HCT116 (cell line): Measurements from ENCODE around the gene TCFL5. TPM values are rescaled to one million over a fixed set of nuclear protein-coding genes. Genes with fewer than 3 reads are reported as not detected.
A peak's percentile ranks its signal among the peaks of the same experiment; 100 is the strongest.

Source experiments
- ATAC-seq: fragments of 200-7000 bp; cut with Tn5 transposase; 2 replicates; pipeline ENCODE4 v1.9.1; 2020; ENCODE audit warnings: mild to moderate bottlenecking, moderate library complexity
- BruUV-seq: library from RNA; stranded (reverse); fragments of 400-500 nt; replicated peaks from 2 replicates; lab custom pipeline; 2021; lab: Mats Ljungman, UMichigan
- CTCF ChIA-PET: fragments of 300-600 bp; sonication (Branson Sonifier 250); formaldehyde crosslinking; loops from one replicate; lab custom pipeline; 2021; ENCODE audit warnings: antibody characterized with exemption; lab: Charles Lee
- POLR2A ChIA-PET: fragments of 300-600, 350-600 bp; sonication (Branson Sonifier 250); formaldehyde crosslinking; loops from one replicate; lab custom pipeline; 2021; ENCODE audit warnings: antibody characterized with exemption; lab: Charles Lee
- RAD21 ChIA-PET, 2 experiments: fragments of 300-600 bp; sonication (Branson Sonifier 250); formaldehyde crosslinking; loops; one replicate each; lab custom pipeline; 2023; ENCODE audit warnings: low total read pairs in 2 of 2; ENCODE audit not compliant: uncharacterized antibody in 2 of 2, unreplicated experiment in 2 of 2, low non-redundant PET in 1 of 2; lab: Charles Lee
- DNase-seq: peaks from one replicate; pipeline ENCODE4 v3.0.0-alpha.2; 2010; ENCODE audit warnings: low read depth, low spot score
- H2AFZ ChIP-seq: fragments of 200-600 bp; shearing (Covaris generic), sonication (generic); 2 replicates; pipeline ENCODE4 v1.6.1; 2017; ENCODE audit warnings: low read depth, mixed run types, mixed read lengths, antibody characterized with exemption, low read length; ENCODE audit not compliant: poor library complexity, severe bottlenecking
- H3K27ac ChIP-seq: 2 replicates; pipeline ENCODE4 v1.5.1; 2012; ENCODE audit warnings: low read depth, low read length
- H3K27me3 ChIP-seq: fragments of 200-600 bp; sonication (generic); 2 replicates; pipeline ENCODE4 v1.6.1; 2016; ENCODE audit warnings: mixed run types, low read length, mixed read lengths; ENCODE audit not compliant: insufficient read depth
- H3K36me3 ChIP-seq, 2 experiments: fragments of 200-500 bp in 1 of 2; fragments of 200-600 bp in 1 of 2; sonication (Bioruptor generic) in 1 of 2; sonication (generic) in 1 of 2; 2 replicates each; pipeline versions ENCODE4 v1.5.1 to v1.6.1; 2014 to 2016; ENCODE audit warnings: low read length in 2 of 2, inconsistent platforms in 1 of 2, mixed read lengths in 1 of 2, mixed run types in 1 of 2; ENCODE audit not compliant: insufficient read depth in 2 of 2, control insufficient read depth in 1 of 2
- H3K4me1 ChIP-seq, 2 experiments: fragments of 200-600 bp in 1 of 2; sonication (generic) in 1 of 2; 2 replicates each; pipeline versions ENCODE4 v1.5.1 to v1.6.1; 2012 to 2017; ENCODE audit warnings: low read length in 2 of 2, inconsistent platforms in 1 of 2, mild to moderate bottlenecking in 1 of 2, mixed read lengths in 1 of 2, mixed run types in 1 of 2, moderate library complexity in 1 of 2; ENCODE audit not compliant: insufficient read depth in 2 of 2, control insufficient read depth in 1 of 2
- H3K4me2 ChIP-seq: fragments of 200-600 bp; sonication (generic); 2 replicates; pipeline ENCODE4 v1.6.1; 2017; ENCODE audit warnings: mixed run types, low read length, mixed read lengths
- H3K4me3 ChIP-seq, 2 experiments: fragments of 200-600 bp in 1 of 2; sonication (generic) in 1 of 2; replicated peaks in 1 of 2; 2 replicates each; pipeline ENCODE4 v1.5.1; 2011 to 2016; ENCODE audit warnings: low read length in 2 of 2, control low read depth in 1 of 2, low read depth in 1 of 2, mild to moderate bottlenecking in 1 of 2, mixed read lengths in 1 of 2, mixed run types in 1 of 2
- H3K79me2 ChIP-seq: fragments of 200-600 bp; sonication (generic); 2 replicates; pipeline ENCODE4 v1.6.1; 2017; ENCODE audit warnings: mild to moderate bottlenecking, mixed run types, low read length, moderate library complexity, mixed read lengths; ENCODE audit not compliant: insufficient read depth
- H3K9ac ChIP-seq: fragments of 200-600 bp; sonication (generic); 2 replicates; pipeline ENCODE4 v1.6.1; 2016; ENCODE audit warnings: low read length, mixed read lengths
- H3K9me2 ChIP-seq: fragments of 200-600 bp; sonication (generic), shearing (Covaris generic); 2 replicates; pipeline ENCODE4 v1.6.1; 2017; ENCODE audit warnings: mixed run types, mild to moderate bottlenecking, moderate library complexity; ENCODE audit not compliant: insufficient read depth
- H3K9me3 ChIP-seq, 2 experiments: fragments of 200-500 bp in 1 of 2; fragments of 200-600 bp in 1 of 2; sonication (Bioruptor generic) in 1 of 2; sonication (generic) in 1 of 2; 2 replicates each; pipeline ENCODE4 v1.6.1; 2014 to 2017; ENCODE audit warnings: low read length in 2 of 2, mixed read lengths in 2 of 2, inconsistent platforms in 1 of 2, low read depth in 1 of 2, mild to moderate bottlenecking in 1 of 2, mixed run types in 1 of 2, moderate library complexity in 1 of 2; ENCODE audit not compliant: control insufficient read depth in 1 of 2, insufficient read depth in 1 of 2
- H4K20me1 ChIP-seq: fragments of 200-600 bp; sonication (generic), shearing (Covaris generic); 2 replicates; pipeline ENCODE4 v1.6.1; 2017; ENCODE audit warnings: mixed run types, mild to moderate bottlenecking, moderate library complexity; ENCODE audit not compliant: insufficient read depth
- EGR1 ChIP-seq: IDR thresholded peaks from 2 replicates; pipeline ENCODE4 v1.6.1; 2012; ENCODE audit warnings: low read depth
- EZH2 ChIP-seq: fragments of 200-600 bp; sonication (generic); IDR thresholded peaks from 2 replicates; pipeline ENCODE4 v1.6.1; 2017; ENCODE audit warnings: antibody characterized with exemption, mixed run types
- FOSL1 ChIP-seq: IDR thresholded peaks from 2 replicates; pipeline ENCODE4 v1.6.1; 2012; ENCODE audit warnings: low read depth
- JUND ChIP-seq: IDR thresholded peaks from 2 replicates; pipeline ENCODE4 v1.6.1; 2012
- POLR2A ChIP-seq: IDR thresholded peaks from 2 replicates; pipeline ENCODE4 v1.7.0; 2011; ENCODE audit warnings: borderline replicate concordance; ENCODE audit not compliant: insufficient read depth, insufficient read length; ENCODE audit errors: extremely low read depth
- RAD21 ChIP-seq: IDR thresholded peaks from 2 replicates; pipeline ENCODE4 v1.6.1; 2012; ENCODE audit warnings: low read depth, mild to moderate bottlenecking
- SIN3A ChIP-seq: IDR thresholded peaks from 2 replicates; pipeline ENCODE4 v1.6.1; 2012; ENCODE audit warnings: low read depth
- SRF ChIP-seq: IDR thresholded peaks from 2 replicates; pipeline ENCODE4 v1.6.1; 2012; ENCODE audit warnings: low read depth
- YY1 ChIP-seq: IDR thresholded peaks from 2 replicates; pipeline ENCODE4 v1.6.1; 2011; ENCODE audit warnings: low read length, low read depth, moderate library complexity, mild to moderate bottlenecking; ENCODE audit not compliant: insufficient replicate concordance; ENCODE audit errors: extremely low read depth
- intact Hi-C: fragments of 100-400 bp; cut with micrococcal nuclease; formaldehyde crosslinking; loops from 2 replicates; pipeline ENCODE4 v1.10.0; 2022
- total RNA-seq: library from RNA; stranded (reverse); gene quantifications from one replicate; pipeline ENCODE4 v1.2.1, GENCODE V29; 2021; ENCODE audit not compliant: unreplicated experiment
- TF ChIP-seq, protein P1 (sequence below): IDR thresholded peaks from 2 replicates; pipeline ENCODE4 v1.6.1; 2012
- TF ChIP-seq, protein P2 (sequence below): IDR thresholded peaks from 2 replicates; pipeline ENCODE4 v1.6.1; 2011; ENCODE audit warnings: mild to moderate bottlenecking, low read length, moderate library complexity; ENCODE audit not compliant: insufficient replicate concordance; ENCODE audit errors: extremely low read depth
- TF ChIP-seq, protein P3 (sequence below): IDR thresholded peaks from 2 replicates; pipeline ENCODE4 v1.6.1; 2012
- TF ChIP-seq, protein P4 (sequence below), 3 experiments: fragments of 200-600 bp in 1 of 3; sonication (generic) in 1 of 3; IDR thresholded peaks in 2 of 3; conservative IDR thresholded peaks in 1 of 3; 2 replicates each; pipeline ENCODE4 v1.5.1; 2012 to 2017; ENCODE audit warnings: low read depth in 2 of 3, low read length in 2 of 3, antibody characterized with exemption in 1 of 3, borderline replicate concordance in 1 of 3, control low read depth in 1 of 3, mild to moderate bottlenecking in 1 of 3, mixed read lengths in 1 of 3, mixed run types in 1 of 3, moderate library complexity in 1 of 3; ENCODE audit not compliant: insufficient read depth in 1 of 3
- TF ChIP-seq, protein P5 (sequence below): IDR thresholded peaks from 2 replicates; pipeline ENCODE4 v1.6.1; 2012; ENCODE audit warnings: low read depth

The TCFL5 gene
- total RNA-seq, 1 experiment from 2014 or later = 20.4 TPM

DNA sequence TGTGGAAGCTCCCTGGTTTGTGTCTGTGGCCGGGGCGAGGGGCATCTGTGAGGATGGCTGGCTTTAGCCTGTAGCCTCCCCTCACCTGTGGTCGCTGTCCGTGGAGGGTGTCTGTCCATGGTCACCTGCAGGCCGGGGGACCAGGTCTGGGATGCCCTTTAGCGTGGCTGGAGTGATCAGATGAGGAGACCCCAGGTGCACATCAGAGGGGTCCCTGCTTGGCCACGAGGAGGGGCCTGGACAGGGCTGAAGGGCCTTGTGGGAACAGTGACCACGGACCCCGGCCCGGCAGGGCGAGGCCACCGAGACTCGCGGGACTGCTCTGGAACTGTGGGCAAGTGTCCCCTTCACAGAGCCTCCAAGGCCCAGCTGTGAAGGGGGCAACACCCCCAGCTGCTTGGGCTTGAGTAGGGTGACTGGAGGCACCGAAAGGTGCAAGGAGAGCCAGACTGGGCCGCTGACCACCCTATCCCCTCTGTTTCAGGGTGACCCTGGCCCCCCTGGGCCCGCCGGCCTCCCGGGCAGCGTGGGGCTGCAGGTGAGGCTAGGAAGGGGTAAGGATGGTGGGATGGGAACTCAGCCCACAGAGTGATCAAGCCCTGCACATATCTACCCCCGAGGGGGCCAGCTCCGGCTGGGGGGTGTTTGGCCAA lies 36.2 kb downstream of the TCFL5 start:
- H3K27me3 ChIP-seq = no peaks in the 10 kb centered on the region
- no peak for ATAC-seq
- no peak overlapping the region for H3K9ac ChIP-seq
- POLR2A ChIA-PET = interaction anchor here (0.6 kb wide), 1 partner anchor 31 kb away, joined by 3 read pairs; no protein-coding TSS in a partner anchor
- DNase-seq = no peak
- H3K4me2 ChIP-seq = no peak overlapping the region
- no peak overlapping the region for H3K4me3 ChIP-seq
- H3K9me3 ChIP-seq = no peaks in the 10 kb centered on the region
- no TSS peak for BruUV-seq
- TF ChIP-seq, protein P1, sequence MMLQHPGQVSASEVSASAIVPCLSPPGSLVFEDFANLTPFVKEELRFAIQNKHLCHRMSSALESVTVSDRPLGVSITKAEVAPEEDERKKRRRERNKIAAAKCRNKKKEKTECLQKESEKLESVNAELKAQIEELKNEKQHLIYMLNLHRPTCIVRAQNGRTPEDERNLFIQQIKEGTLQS = no peak
- TF ChIP-seq JUND = no peak
- TF ChIP-seq RAD21 = no peak
- TF ChIP-seq YY1 = no peak
- TF ChIP-seq SRF = no peak
- TF ChIP-seq EZH2 = no peak
- TF ChIP-seq POLR2A = no peak
- TF ChIP-seq, protein P2, sequence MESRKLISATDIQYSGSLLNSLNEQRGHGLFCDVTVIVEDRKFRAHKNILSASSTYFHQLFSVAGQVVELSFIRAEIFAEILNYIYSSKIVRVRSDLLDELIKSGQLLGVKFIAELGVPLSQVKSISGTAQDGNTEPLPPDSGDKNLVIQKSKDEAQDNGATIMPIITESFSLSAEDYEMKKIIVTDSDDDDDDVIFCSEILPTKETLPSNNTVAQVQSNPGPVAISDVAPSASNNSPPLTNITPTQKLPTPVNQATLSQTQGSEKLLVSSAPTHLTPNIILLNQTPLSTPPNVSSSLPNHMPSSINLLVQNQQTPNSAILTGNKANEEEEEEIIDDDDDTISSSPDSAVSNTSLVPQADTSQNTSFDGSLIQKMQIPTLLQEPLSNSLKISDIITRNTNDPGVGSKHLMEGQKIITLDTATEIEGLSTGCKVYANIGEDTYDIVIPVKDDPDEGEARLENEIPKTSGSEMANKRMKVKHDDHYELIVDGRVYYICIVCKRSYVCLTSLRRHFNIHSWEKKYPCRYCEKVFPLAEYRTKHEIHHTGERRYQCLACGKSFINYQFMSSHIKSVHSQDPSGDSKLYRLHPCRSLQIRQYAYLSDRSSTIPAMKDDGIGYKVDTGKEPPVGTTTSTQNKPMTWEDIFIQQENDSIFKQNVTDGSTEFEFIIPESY = no peak
- TF ChIP-seq, protein P3, sequence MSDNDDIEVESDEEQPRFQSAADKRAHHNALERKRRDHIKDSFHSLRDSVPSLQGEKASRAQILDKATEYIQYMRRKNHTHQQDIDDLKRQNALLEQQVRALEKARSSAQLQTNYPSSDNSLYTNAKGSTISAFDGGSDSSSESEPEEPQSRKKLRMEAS = no peak
- TF ChIP-seq, protein P4, sequence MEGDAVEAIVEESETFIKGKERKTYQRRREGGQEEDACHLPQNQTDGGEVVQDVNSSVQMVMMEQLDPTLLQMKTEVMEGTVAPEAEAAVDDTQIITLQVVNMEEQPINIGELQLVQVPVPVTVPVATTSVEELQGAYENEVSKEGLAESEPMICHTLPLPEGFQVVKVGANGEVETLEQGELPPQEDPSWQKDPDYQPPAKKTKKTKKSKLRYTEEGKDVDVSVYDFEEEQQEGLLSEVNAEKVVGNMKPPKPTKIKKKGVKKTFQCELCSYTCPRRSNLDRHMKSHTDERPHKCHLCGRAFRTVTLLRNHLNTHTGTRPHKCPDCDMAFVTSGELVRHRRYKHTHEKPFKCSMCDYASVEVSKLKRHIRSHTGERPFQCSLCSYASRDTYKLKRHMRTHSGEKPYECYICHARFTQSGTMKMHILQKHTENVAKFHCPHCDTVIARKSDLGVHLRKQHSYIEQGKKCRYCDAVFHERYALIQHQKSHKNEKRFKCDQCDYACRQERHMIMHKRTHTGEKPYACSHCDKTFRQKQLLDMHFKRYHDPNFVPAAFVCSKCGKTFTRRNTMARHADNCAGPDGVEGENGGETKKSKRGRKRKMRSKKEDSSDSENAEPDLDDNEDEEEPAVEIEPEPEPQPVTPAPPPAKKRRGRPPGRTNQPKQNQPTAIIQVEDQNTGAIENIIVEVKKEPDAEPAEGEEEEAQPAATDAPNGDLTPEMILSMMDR (IDR thresholded peaks at IDR 0.05 in 2 of 3, conservative IDR thresholded peaks at IDR 0.05 in 1 of 3; ENCODE audit: borderline replicate concordance in 1 of 3, insufficient read depth in 1 of 3, low read depth in 2 of 3, low read length in 2 of 3) = no peak
- TF ChIP-seq SIN3A = no peak
- TF ChIP-seq, protein P5, sequence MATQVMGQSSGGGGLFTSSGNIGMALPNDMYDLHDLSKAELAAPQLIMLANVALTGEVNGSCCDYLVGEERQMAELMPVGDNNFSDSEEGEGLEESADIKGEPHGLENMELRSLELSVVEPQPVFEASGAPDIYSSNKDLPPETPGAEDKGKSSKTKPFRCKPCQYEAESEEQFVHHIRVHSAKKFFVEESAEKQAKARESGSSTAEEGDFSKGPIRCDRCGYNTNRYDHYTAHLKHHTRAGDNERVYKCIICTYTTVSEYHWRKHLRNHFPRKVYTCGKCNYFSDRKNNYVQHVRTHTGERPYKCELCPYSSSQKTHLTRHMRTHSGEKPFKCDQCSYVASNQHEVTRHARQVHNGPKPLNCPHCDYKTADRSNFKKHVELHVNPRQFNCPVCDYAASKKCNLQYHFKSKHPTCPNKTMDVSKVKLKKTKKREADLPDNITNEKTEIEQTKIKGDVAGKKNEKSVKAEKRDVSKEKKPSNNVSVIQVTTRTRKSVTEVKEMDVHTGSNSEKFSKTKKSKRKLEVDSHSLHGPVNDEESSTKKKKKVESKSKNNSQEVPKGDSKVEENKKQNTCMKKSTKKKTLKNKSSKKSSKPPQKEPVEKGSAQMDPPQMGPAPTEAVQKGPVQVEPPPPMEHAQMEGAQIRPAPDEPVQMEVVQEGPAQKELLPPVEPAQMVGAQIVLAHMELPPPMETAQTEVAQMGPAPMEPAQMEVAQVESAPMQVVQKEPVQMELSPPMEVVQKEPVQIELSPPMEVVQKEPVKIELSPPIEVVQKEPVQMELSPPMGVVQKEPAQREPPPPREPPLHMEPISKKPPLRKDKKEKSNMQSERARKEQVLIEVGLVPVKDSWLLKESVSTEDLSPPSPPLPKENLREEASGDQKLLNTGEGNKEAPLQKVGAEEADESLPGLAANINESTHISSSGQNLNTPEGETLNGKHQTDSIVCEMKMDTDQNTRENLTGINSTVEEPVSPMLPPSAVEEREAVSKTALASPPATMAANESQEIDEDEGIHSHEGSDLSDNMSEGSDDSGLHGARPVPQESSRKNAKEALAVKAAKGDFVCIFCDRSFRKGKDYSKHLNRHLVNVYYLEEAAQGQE = no peak
- no peak for TF ChIP-seq EGR1
- TF ChIP-seq FOSL1 = no peak
- no peaks in the 10 kb centered on the region for H4K20me1 ChIP-seq
- no peaks in the 10 kb centered on the region for H3K79me2 ChIP-seq
- H3K36me3 ChIP-seq = no peaks in the 10 kb centered on the region
- RAD21 ChIA-PET = no interaction called here
- peak overlapping the region; percentile 42; the same call in 1 of the 2 replicates for H3K27ac ChIP-seq
- intact Hi-C loops = no loop called here
- peaks cover 27 to 34% of the 10 kb centered on the region in 2 experiments for H3K4me1 ChIP-seq
- H2AFZ ChIP-seq = no peak overlapping the region
- CTCF ChIA-PET = interaction anchor here (0.7 to 1.2 kb wide), 3 partner anchors 22 to 184 kb away, joined by 4 to 5 read pairs (median 4); no protein-coding TSS in a partner anchor
- no peaks in the 10 kb centered on the region for H3K9me2 ChIP-seq
